ENCODE measurements around the gene TMED6.

- TF ChIP-seq CTCF (IDR thresholded peaks at IDR 0.05) (no peak), EP300 (IDR thresholded peaks at IDR 0.05) (no peak), POLR2A (IDR thresholded peaks at IDR 0.05) (no peak)
Observed at GRCh38 chr16:69319826-69320739, 31.5 kb downstream of the TMED6 start.

All from stomach (tissue), 4 donors.